Diencephalon (tissue), 1 donor: Measurements from ENCODE around the gene IFI44. TPM values are rescaled to one million over a fixed set of nuclear protein-coding genes. Genes with fewer than 3 reads are reported as not detected.

ENCODE experiments used
- total RNA-seq: library from RNA; depleted of rRNA; stranded (reverse); fragments of >200 nt; gene quantifications from one replicate; pipeline ENCODE4 v1.2.3, GENCODE V29; 2014

IFI44 gene, protein sequence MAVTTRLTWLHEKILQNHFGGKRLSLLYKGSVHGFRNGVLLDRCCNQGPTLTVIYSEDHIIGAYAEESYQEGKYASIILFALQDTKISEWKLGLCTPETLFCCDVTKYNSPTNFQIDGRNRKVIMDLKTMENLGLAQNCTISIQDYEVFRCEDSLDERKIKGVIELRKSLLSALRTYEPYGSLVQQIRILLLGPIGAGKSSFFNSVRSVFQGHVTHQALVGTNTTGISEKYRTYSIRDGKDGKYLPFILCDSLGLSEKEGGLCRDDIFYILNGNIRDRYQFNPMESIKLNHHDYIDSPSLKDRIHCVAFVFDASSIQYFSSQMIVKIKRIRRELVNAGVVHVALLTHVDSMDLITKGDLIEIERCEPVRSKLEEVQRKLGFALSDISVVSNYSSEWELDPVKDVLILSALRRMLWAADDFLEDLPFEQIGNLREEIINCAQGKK
- 35.1 TPM for total RNA-seq

DNA sequence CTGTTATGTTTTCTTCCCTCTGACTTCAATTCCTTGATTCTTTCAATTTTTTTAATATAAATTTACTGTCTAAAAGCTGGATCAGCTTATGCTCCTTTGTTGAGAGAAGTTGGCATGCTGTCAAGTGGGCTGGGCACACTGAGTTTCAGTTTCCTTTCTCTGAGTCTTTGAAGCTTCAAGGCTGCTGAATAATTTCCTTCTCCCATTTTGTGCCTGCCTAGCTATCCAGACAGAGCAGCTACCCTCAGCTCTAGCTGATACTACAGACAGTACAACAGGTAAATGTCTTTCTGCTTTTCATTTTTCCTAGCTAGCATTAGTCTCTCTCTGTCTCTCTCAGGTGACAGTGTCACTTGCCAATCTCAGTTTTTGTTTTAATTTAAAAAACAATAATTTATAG lies at the start of gene IFI44:
TSS of gene IFI44 (plus strand) at position 204 of the 400 bp plus-strand sequence. CDS start 365 bp downstream, outside the sequence.

DNA sequence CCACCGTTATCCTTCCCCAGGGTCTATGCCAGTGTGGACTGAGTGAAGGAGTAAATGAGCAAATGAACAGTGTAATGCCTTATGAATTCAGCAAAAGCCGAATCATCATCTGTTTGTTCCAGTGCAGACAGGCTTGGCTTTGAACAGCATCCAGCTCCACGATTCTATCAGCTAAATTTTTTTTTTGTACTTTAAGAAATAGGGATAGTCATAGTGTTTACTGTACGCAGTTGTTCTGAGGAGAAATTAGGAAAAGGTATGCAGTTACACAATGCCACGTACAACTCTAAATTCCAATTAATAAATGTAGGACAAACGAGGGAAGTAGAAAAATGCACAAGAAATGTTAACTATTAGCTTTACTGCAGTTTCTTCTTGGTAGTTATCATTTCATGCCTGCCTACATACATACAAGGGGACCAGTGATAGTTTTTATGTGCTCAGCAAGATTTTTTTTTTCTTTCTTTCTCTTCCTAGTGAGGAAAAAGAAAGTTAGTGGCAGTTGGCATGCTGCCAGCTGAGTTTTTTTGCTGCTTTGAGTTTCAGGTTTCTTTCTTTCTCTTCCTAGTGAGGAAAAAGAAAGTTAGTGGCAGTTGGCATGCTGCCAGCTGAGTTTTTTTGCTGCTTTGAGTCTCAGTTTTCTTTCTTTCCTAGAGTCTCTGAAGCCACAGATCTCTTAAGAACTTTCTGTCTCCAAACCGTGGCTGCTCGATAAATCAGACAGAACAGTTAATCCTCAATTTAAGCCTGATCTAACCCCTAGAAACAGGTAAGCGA lies 29.6 kb upstream of the IFI44 start, which contains the start of gene IFI44L:
TSS of gene IFI44L (plus strand) at position 646 of the 777 bp plus-strand sequence. CDS start 7,468 bp downstream, outside the sequence.

Other genes with a start within 250 kb of the IFI44 start
- gene PTGFR, start 158.9 kb upstream of the IFI44 start, total RNA-seq = 4.6 TPM
- 17.3 TPM for gene IFI44L, start 29.4 kb upstream of the IFI44 start, total RNA-seq